ENCODE data around the gene MTUS2. TPM values are rescaled to one million over a fixed set of nuclear protein-coding genes. Genes with fewer than 3 reads are reported as not detected.

Gene MTUS2
- total and polyA plus RNA-seq, 9 of the 15 experiments (the other 6 are each of a cell fraction or from before 2014, with no cell fraction given) = 0.01 to 0.28 (median 0.06) TPM; not detected in 1

DNA sequence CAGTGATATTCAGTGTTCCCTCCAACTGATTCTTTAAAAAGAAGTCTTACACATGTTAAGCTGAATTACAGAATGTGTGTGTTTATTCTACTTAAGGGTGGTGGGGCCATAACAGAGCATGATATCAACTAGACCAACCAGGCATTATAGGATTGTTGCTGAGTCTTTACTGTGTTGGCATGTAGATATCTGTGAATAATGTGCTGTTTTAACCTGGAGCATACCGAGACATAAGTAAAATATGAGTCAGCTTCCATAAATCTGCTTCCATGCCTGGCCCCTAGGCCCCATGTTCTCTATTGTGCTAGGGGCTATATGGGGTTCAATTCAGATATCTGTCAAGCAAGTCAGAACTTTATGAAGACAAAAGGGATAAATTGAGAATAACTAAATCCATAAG lies 295.7 kb downstream of the MTUS2 start:
- no peak for ATAC-seq
- BruUV-seq (replicated peaks) = no TSS peak
- WGBS (ENCODE audit: insufficient coverage, low coverage, missing lambda C conversion rate) = 0% methylated on average over 1 of the region's 1 CpG

DNA sequence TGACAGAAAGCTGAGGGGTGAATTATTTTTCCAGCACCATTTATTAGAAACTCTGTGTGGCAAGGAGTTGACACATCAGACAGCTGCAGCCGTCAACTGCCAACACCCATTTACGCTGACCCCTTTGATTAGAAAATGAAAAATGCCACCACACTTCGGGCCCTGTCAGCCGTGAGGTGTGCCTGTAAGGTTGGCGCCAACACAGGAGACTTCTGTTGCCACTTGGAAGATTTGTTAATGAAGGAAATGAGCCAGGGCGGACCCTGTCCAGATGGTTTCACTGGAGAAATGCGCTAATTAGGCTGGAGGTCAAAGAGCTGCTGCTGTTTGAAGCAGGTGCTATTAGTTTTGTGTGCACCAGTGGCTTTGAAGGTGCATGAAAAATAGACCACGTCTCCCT lies 297.5 kb downstream of the MTUS2 start:
- Histone ChIP-seq H2AFZ (ENCODE audit: low read depth, low read length) (no peak overlapping the region), H3K79me2 (ENCODE audit: control insufficient read depth, insufficient read depth, low read length) (no peaks in the 10 kb centered on the region), H3K4me3 (no peak overlapping the region), H3K27me3 (ENCODE audit: control insufficient read depth in 2 of 2, insufficient read depth in 2 of 2, low read length in 2 of 2) (no peaks in the 10 kb centered on the region), H3K36me3 (ENCODE audit: control insufficient read depth, insufficient read depth, low read length) (no peaks in the 10 kb centered on the region), H3K4me2 (ENCODE audit: insufficient read depth, low read length) (no peak overlapping the region), H3K4me1 (replicated peaks in 1 of 2; ENCODE audit: control insufficient read depth in 2 of 2, insufficient read depth in 2 of 2, low read length in 2 of 2) (no peaks in the 10 kb centered on the region), H3K9ac (ENCODE audit: insufficient read depth in 1 of 2, low read depth in 2 of 2, low read length in 2 of 2) (no peak overlapping the region), H4K20me1 (replicated peaks; ENCODE audit: control insufficient read depth, insufficient read depth, low read length) (no peaks in the 10 kb centered on the region), H3K27ac (ENCODE audit: extremely low read depth, low read depth, low read length) (no peak overlapping the region), H3K9me3 (replicated peaks; ENCODE audit: control insufficient read depth, insufficient read depth, low read depth, low read length) (no peaks in the 10 kb centered on the region), H3K9me1 (ENCODE audit: control insufficient read depth, insufficient read depth, low read length) (no peaks in the 10 kb centered on the region)
- FAIRE-seq (no peak), ATAC-seq (no peak), DNase-seq (ENCODE audit: extremely low read depth in 1 of 4, low spot score in 3 of 4) (no peak)
- 0% methylated on average over 8 of the region's 8 CpGs for WGBS (ENCODE audit: insufficient coverage, low coverage, missing lambda C conversion rate)
- no TSS peak for BruUV-seq (replicated peaks)
- CTCF ChIA-PET (ENCODE audit: low intra/inter-chr PET ratio) = no interaction called here
- POLR2A ChIA-PET = no interaction called here
- in situ Hi-C loops (cut with MboI) (no loop called here), intact Hi-C loops (cut with micrococcal nuclease) (no loop called here)
- no peak for TF ChIP-seq MYNN (IDR thresholded peaks at IDR 0.05)
- no peak for TF ChIP-seq MYNN (CRISPR knock-in tag; IDR thresholded peaks at IDR 0.05)
- TF ChIP-seq ZFPM2 (CRISPR knock-in tag; IDR thresholded peaks at IDR 0.05) = no peak
- TF ChIP-seq IFI16 (CRISPR knock-in tag; IDR thresholded peaks at IDR 0.05) = no peak
- no peak for TF ChIP-seq WHSC1 (IDR thresholded peaks at IDR 0.05; ENCODE audit: low read length)
- TF ChIP-seq, protein P1, sequence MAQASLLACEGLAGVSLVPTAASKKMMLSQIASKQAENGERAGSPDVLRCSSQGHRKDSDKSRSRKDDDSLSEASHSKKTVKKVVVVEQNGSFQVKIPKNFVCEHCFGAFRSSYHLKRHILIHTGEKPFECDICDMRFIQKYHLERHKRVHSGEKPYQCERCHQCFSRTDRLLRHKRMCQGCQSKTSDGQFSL (CRISPR knock-in tag; IDR thresholded peaks at IDR 0.05) = no peak
- TF ChIP-seq, protein P1 (tag; IDR thresholded peaks at IDR 0.05) = no peak
- TF ChIP-seq, protein P2, sequence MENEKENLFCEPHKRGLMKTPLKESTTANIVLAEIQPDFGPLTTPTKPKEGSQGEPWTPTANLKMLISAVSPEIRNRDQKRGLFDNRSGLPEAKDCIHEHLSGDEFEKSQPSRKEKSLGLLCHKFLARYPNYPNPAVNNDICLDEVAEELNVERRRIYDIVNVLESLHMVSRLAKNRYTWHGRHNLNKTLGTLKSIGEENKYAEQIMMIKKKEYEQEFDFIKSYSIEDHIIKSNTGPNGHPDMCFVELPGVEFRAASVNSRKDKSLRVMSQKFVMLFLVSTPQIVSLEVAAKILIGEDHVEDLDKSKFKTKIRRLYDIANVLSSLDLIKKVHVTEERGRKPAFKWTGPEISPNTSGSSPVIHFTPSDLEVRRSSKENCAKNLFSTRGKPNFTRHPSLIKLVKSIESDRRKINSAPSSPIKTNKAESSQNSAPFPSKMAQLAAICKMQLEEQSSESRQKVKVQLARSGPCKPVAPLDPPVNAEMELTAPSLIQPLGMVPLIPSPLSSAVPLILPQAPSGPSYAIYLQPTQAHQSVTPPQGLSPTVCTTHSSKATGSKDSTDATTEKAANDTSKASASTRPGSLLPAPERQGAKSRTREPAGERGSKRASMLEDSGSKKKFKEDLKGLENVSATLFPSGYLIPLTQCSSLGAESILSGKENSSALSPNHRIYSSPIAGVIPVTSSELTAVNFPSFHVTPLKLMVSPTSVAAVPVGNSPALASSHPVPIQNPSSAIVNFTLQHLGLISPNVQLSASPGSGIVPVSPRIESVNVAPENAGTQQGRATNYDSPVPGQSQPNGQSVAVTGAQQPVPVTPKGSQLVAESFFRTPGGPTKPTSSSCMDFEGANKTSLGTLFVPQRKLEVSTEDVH (IDR thresholded peaks at IDR 0.05; ENCODE audit: low read depth, partially characterized antibody) = no peak
- TF ChIP-seq ZNF217 (CRISPR knock-in tag; IDR thresholded peaks at IDR 0.05) = no peak
- TF ChIP-seq, protein P3, sequence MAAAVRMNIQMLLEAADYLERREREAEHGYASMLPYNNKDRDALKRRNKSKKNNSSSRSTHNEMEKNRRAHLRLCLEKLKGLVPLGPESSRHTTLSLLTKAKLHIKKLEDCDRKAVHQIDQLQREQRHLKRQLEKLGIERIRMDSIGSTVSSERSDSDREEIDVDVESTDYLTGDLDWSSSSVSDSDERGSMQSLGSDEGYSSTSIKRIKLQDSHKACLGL (CRISPR knock-in tag; IDR thresholded peaks at IDR 0.05; ENCODE audit: borderline replicate concordance, poor library complexity, severe bottlenecking) = no peak
- TF ChIP-seq SRSF1 (IDR thresholded peaks at IDR 0.05; ENCODE audit: low read depth, low read length) = no peak
- TF ChIP-seq ZBED1 (IDR thresholded peaks at IDR 0.05) = no peak
- no peak for TF ChIP-seq ARID1B (IDR thresholded peaks at IDR 0.05)

More for the DNA sequence above, 295.7 kb downstream of the MTUS2 start:
- no peaks in the 10 kb centered on the region for H3K79me2 ChIP-seq (ENCODE audit: control insufficient read depth, insufficient read depth, low read length)
- no peaks in the 10 kb centered on the region for H3K36me3 ChIP-seq (ENCODE audit: control insufficient read depth, insufficient read depth, low read length)
- no peak for TF ChIP-seq ZNF785 (CRISPR knock-in tag; IDR thresholded peaks at IDR 0.05)
- no peak for TF ChIP-seq ZNF324 (CRISPR knock-in tag; IDR thresholded peaks at IDR 0.05)
- no peak for DNase-seq (ENCODE audit: extremely low read depth in 1 of 4, low spot score in 3 of 4)
- H3K4me2 ChIP-seq (ENCODE audit: insufficient read depth, low read length) = no peak overlapping the region
- H3K4me3 ChIP-seq = no peak overlapping the region
- H3K9ac ChIP-seq (ENCODE audit: insufficient read depth in 1 of 2, low read depth in 2 of 2, low read length in 2 of 2) = no peak overlapping the region
- H3K4me1 ChIP-seq (replicated peaks in 1 of 2; ENCODE audit: control insufficient read depth in 2 of 2, insufficient read depth in 2 of 2, low read length in 2 of 2) = no peaks in the 10 kb centered on the region
- in situ Hi-C loops (cut with MboI) (no loop called here), intact Hi-C loops (cut with micrococcal nuclease) (no loop called here)
- no peak overlapping the region for H3K27ac ChIP-seq (ENCODE audit: extremely low read depth, low read depth, low read length)
- POLR2A ChIA-PET = interaction anchor here (0.7 kb wide), 1 partner anchor 27 kb away, joined by 3 read pairs; no protein-coding TSS in a partner anchor
- CTCF ChIA-PET (ENCODE audit: low intra/inter-chr PET ratio) = no interaction called here
- no peak for FAIRE-seq
- no peaks in the 10 kb centered on the region for H4K20me1 ChIP-seq (replicated peaks; ENCODE audit: control insufficient read depth, insufficient read depth, low read length)
- H3K9me3 ChIP-seq (replicated peaks; ENCODE audit: control insufficient read depth, insufficient read depth, low read depth, low read length) = no peaks in the 10 kb centered on the region
- no peak overlapping the region for H2AFZ ChIP-seq (ENCODE audit: low read depth, low read length)
- no peaks in the 10 kb centered on the region for H3K9me1 ChIP-seq (ENCODE audit: control insufficient read depth, insufficient read depth, low read length)
- no peaks in the 10 kb centered on the region for H3K27me3 ChIP-seq (ENCODE audit: control insufficient read depth in 2 of 2, insufficient read depth in 2 of 2, low read length in 2 of 2)

Data from K562 (cell line).